Activated CD8-positive, alpha-beta T cell treated with anti-CD3 and anti-CD28 coated beads, Interleukin-2, amount 10 ng/mL, durations not matched to agents 7 days and 5 days (primary cell): ENCODE data around the gene TF. TPM values are rescaled to one million over a fixed set of nuclear protein-coding genes. Genes with fewer than 3 reads are reported as not detected.

Experiments used
- ATAC-seq: fragments of 150-1000 bp; cut with Tn5 transposase; one replicate; pipeline ENCODE4 v1.10.0; 2021; ENCODE audit warnings: moderate library complexity
- CTCF ChIA-PET: fragments of 350-600 bp; sonication (Branson Sonifier 250); formaldehyde crosslinking; loops from one replicate; lab custom pipeline; 2021; ENCODE audit warnings: antibody characterized with exemption; lab: Charles Lee
- POLR2A ChIA-PET: fragments of 350-600 bp; sonication (Branson Sonifier 250); formaldehyde crosslinking; loops from one replicate; lab custom pipeline; 2021; ENCODE audit warnings: antibody characterized with exemption; lab: Charles Lee
- DNase-seq: peaks from one replicate; pipeline ENCODE4 v3.0.0-alpha.2; 2020
- H3K27ac Mint-ChIP-seq: one replicate; pipeline ENCODE4 v1.8.0; 2021; ENCODE audit warnings: mild to moderate bottlenecking, mixed read lengths
- H3K27me3 Mint-ChIP-seq: one replicate; pipeline ENCODE4 v1.8.0; 2021; ENCODE audit warnings: low read depth, mixed read lengths
- H3K36me3 Mint-ChIP-seq: one replicate; pipeline ENCODE4 v1.8.0; 2021; ENCODE audit warnings: low read depth, mixed read lengths
- H3K4me1 Mint-ChIP-seq: one replicate; pipeline ENCODE4 v1.8.0; 2021; ENCODE audit warnings: low read depth, mixed read lengths
- H3K4me3 Mint-ChIP-seq: one replicate; pipeline ENCODE4 v1.8.0; 2021; ENCODE audit warnings: mild to moderate bottlenecking, mixed read lengths
- H3K9me3 Mint-ChIP-seq: one replicate; pipeline ENCODE4 v1.8.0; 2022; ENCODE audit warnings: mixed read lengths; ENCODE audit not compliant: insufficient read depth
- total RNA-seq, 2 experiments: library from RNA; stranded (reverse); gene quantifications; one replicate each; pipeline ENCODE4 v1.2.3, GENCODE V29; 2021

TF gene
- total RNA-seq, 2 experiments from 2014 or later: 0.03 to 0.05 TPM

DNA sequence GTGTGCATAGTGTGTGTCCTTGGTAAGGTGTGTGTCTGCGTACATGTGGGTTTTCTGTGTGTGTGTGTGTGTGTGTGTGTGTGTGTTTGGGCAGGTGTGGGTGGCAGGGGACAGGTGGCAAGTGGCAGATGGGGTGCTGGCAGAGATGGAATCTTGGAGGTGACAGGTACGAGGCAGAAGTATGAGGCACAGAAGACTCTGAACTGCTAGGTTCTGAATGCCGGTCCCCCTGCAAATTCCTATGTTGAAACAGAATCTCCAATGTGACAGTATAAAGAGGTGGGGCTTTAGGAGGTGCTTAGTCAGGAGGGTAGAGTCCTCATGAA is 89.2 kb downstream of the TF start:
- no peak overlapping the region for H3K27ac Mint-ChIP-seq
- no peaks in the 10 kb centered on the region for H3K9me3 Mint-ChIP-seq
- ATAC-seq (no peak), DNase-seq (no peak)
- CTCF ChIA-PET: no interaction called here
- POLR2A ChIA-PET: no interaction called here
- no peaks in the 10 kb centered on the region for H3K4me1 Mint-ChIP-seq
- H3K36me3 Mint-ChIP-seq: no peaks in the 10 kb centered on the region
- no peak overlapping the region for H3K4me3 Mint-ChIP-seq
- peaks cover 2% of the 10 kb centered on the region for H3K27me3 Mint-ChIP-seq

- CTCF ChIA-PET: no interaction called here
- ATAC-seq (no peak), DNase-seq (no peak)
- no peak overlapping the region for H3K27ac Mint-ChIP-seq
- no peak overlapping the region for H3K4me3 Mint-ChIP-seq
- POLR2A ChIA-PET: no interaction called here
- H3K36me3 Mint-ChIP-seq: no peaks in the 10 kb centered on the region
- peaks cover 2% of the 10 kb centered on the region for H3K27me3 Mint-ChIP-seq
- no peaks in the 10 kb centered on the region for H3K9me3 Mint-ChIP-seq
- H3K4me1 Mint-ChIP-seq: no peaks in the 10 kb centered on the region
These were observed 89.8 kb downstream of the TF start for GRCh38 chr3:133835961-133836360.

GRCh38 chr3:133836497-133837158 is 90.4 kb downstream of the TF start:
- DNase-seq: no peak
- no peak overlapping the region for H3K4me3 Mint-ChIP-seq

GRCh38 chr3:133837487-133838295 is 91.5 kb downstream of the TF start:
- H3K9me3 Mint-ChIP-seq: no peaks in the 10 kb centered on the region
- H3K4me3 Mint-ChIP-seq: no peak overlapping the region
- POLR2A ChIA-PET: no interaction called here
- no peaks in the 10 kb centered on the region for H3K4me1 Mint-ChIP-seq
- CTCF ChIA-PET: no interaction called here
- no peaks in the 10 kb centered on the region for H3K27me3 Mint-ChIP-seq
- DNase-seq: no peak
- H3K27ac Mint-ChIP-seq: no peak overlapping the region
- no peak for ATAC-seq
- no peaks in the 10 kb centered on the region for H3K36me3 Mint-ChIP-seq

More at GRCh38 chr3:133836497-133837158, 90.4 kb downstream of the TF start:
- ATAC-seq: no peak
- H3K36me3 Mint-ChIP-seq: no peaks in the 10 kb centered on the region
- H3K4me1 Mint-ChIP-seq: no peaks in the 10 kb centered on the region
- ChIA-PET POLR2A (no interaction called here), CTCF (no interaction called here)
- H3K27ac Mint-ChIP-seq: no peak overlapping the region
- no peaks in the 10 kb centered on the region for H3K9me3 Mint-ChIP-seq
- H3K27me3 Mint-ChIP-seq: peaks cover 2% of the 10 kb centered on the region

- no peak for ATAC-seq
- Mint-ChIP-seq H3K9me3 (no peaks in the 10 kb centered on the region), H3K27me3 (no peaks in the 10 kb centered on the region), H3K36me3 (no peaks in the 10 kb centered on the region), H3K27ac (no peak overlapping the region), H3K4me3 (no peak overlapping the region), H3K4me1 (no peaks in the 10 kb centered on the region)
- ChIA-PET POLR2A (no interaction called here), CTCF (no interaction called here)
- DNase-seq: no peak
These were observed 92.2 kb downstream of the TF start for GRCh38 chr3:133838296-133838789.

- H3K9me3 Mint-ChIP-seq: no peaks in the 10 kb centered on the region
- H3K36me3 Mint-ChIP-seq: no peaks in the 10 kb centered on the region
- no peak overlapping the region for H3K4me3 Mint-ChIP-seq
- no peak for DNase-seq
- CTCF ChIA-PET: no interaction called here
- POLR2A ChIA-PET: no interaction called here
- no peak for ATAC-seq
- H3K4me1 Mint-ChIP-seq: no peaks in the 10 kb centered on the region
- peaks cover 3% of the 10 kb centered on the region for H3K27me3 Mint-ChIP-seq
- H3K27ac Mint-ChIP-seq: no peak overlapping the region
These were observed 93.0 kb downstream of the TF start for GRCh38 chr3:133838916-133839800.

DNA sequence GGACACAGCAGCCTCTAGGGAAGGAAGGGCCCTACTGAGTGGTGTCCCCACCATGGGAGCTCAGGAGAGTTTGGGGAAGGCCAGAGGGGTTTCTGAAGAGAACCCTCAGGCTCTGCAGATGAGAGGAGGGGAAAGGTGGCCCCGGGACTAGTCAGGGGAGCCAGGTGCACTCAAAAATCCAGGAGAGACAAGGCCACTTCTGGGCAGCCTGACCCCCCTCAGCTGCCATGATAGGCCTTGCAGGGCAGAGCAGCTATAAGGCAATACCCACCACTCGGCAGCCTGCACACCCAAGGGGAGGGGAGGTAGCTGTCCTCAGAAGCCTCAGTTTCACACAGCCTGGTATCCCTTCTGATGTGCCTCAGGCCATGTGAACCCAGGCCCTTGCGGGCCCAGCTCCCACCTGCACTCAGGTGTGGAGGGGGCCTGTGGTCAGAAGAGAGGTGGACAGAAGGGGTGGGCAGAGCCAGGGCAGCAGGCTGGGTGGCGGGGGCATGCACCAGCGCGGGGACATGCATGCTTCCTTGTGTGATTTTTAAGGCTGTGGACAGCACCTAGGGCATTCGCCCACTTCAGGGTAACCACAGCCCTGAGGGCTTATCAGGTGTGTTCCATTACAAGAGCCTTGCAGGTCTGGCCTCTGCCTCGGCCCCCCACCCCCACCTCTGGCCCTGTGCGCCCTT is 94.0 kb downstream of the TF start:
- ATAC-seq: no peak
- no peaks in the 10 kb centered on the region for H3K36me3 Mint-ChIP-seq
- CTCF ChIA-PET: no interaction called here

DNA sequence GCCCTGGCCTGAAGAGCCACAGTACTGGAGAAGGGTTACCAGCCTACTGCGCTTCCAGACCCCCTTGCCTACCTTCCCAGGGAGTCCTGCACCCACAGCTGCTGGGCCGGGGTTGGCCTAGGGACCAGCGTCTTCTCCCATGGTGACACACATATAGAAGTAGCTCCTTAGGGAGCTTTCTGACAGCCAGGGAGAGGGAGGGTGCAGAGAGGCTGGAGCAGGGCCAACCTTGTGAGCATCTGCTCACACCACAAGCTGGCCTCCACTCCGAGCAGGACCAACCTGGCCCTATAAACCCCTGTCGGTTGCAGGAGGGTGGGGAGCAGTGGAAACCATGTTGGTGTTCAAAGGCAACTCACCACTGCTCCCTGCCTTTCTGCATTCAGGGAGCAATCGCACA is 94.6 kb downstream of the TF start:
- Mint-ChIP-seq H3K27ac (no peak overlapping the region), H3K4me1 (no peaks in the 10 kb centered on the region), H3K9me3 (no peaks in the 10 kb centered on the region), H3K4me3 (no peak overlapping the region), H3K27me3 (peaks cover 12% of the 10 kb centered on the region), H3K36me3 (no peaks in the 10 kb centered on the region)
- no peak for ATAC-seq
- ChIA-PET CTCF (no interaction called here), POLR2A (no interaction called here)
- no peak for DNase-seq

More for the DNA sequence above, 94.0 kb downstream of the TF start:
- Mint-ChIP-seq H3K27me3 (peaks cover 9% of the 10 kb centered on the region), H3K27ac (no peak overlapping the region), H3K4me1 (no peaks in the 10 kb centered on the region), H3K9me3 (no peaks in the 10 kb centered on the region), H3K4me3 (no peak overlapping the region)
- POLR2A ChIA-PET: no interaction called here
- no peak for DNase-seq

DNA sequence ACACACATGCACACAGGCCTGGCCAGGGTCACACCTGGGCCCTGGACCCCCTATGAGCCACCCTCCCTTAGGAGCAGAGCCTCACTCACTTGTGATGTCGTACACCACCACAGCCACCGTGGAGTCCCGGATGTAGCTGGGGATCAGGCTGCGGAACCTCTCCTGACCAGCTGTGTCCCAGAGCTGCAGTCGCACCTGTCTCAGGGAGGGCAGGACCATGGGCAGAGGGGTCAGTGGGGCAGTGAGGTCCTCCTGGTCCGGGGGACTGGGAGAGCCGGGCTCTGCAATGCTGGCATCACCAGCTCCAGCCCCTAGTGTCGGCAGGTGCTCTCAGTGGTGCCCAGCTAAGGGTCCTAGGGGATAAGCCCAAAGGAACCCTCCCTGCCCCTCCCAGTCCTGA is 95.0 kb downstream of the TF start:
- Mint-ChIP-seq H3K9me3 (no peaks in the 10 kb centered on the region), H3K4me3 (no peak overlapping the region), H3K36me3 (no peaks in the 10 kb centered on the region), H3K27me3 (peaks cover 12% of the 10 kb centered on the region), H3K27ac (no peak overlapping the region), H3K4me1 (no peaks in the 10 kb centered on the region)
- ChIA-PET CTCF (no interaction called here), POLR2A (no interaction called here)
- ATAC-seq: no peak
- DNase-seq: no peak

DNA sequence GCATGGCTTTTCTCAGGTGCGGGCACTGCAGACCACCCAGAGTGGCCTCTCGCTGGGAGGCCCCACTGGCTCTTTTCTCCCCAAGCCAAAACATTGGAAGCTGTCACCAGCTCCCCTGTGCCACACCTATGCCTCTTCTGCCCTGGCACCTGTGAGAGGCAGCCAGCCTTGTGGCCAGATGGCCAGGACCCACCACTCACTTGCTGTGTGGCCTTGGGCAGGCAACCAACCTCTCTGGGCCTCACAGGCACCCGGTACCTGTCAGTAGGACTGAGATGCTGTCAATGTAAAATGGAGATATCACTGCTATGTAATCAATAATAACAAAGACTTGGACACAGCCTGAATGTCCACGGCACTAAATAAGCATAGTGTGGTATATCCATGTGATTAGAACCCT is 96.0 kb downstream of the TF start:
- Mint-ChIP-seq H3K4me3 (no peak overlapping the region), H3K4me1 (no peaks in the 10 kb centered on the region), H3K36me3 (no peaks in the 10 kb centered on the region), H3K27me3 (peaks cover 17% of the 10 kb centered on the region), H3K9me3 (no peaks in the 10 kb centered on the region), H3K27ac (no peak overlapping the region)
- ATAC-seq (no peak), DNase-seq (no peak)
- ChIA-PET CTCF (no interaction called here), POLR2A (no interaction called here)

- POLR2A ChIA-PET: no interaction called here
- no peaks in the 10 kb centered on the region for H3K9me3 Mint-ChIP-seq
- H3K27ac Mint-ChIP-seq: no peak overlapping the region
These were observed 97.4 kb downstream of the TF start for GRCh38 chr3:133843634-133844033.

More at GRCh38 chr3:133843634-133844033, 97.4 kb downstream of the TF start:
- no peaks in the 10 kb centered on the region for H3K4me1 Mint-ChIP-seq
- ATAC-seq: no peak
- peaks cover 27% of the 10 kb centered on the region for H3K27me3 Mint-ChIP-seq
- no peak overlapping the region for H3K4me3 Mint-ChIP-seq
- DNase-seq: no peak
- no peaks in the 10 kb centered on the region for H3K36me3 Mint-ChIP-seq
- CTCF ChIA-PET: interaction anchor here (1.1 kb wide), 1 partner anchor 22 kb away, joined by 3 read pairs; no protein-coding TSS in a partner anchor
